A549 (cell line): ENCODE data around the gene OBSL1. TPM values are rescaled to one million over a fixed set of nuclear protein-coding genes. Genes with fewer than 3 reads are reported as not detected.

Experiments
- ATAC-seq, 2 experiments: fragments of 200-7000 bp in 1 of 2; fragments of >200 bp in 1 of 2; cut with Nextera tagmentation in 1 of 2; cut with Tn5 transposase in 1 of 2; 3 replicates each; pipeline versions ENCODE4 v1.8.0 to v1.9.1; 2018 to 2020; ENCODE audit warnings: mild to moderate bottlenecking in 1 of 2, moderate library complexity in 1 of 2
- CTCF ChIA-PET: fragments of 300-600 bp; sonication (Branson Sonifier 250); formaldehyde crosslinking; extraction: SDS; loops from one replicate; lab custom pipeline; 2021; ENCODE audit warnings: antibody characterized with exemption, inconsistent platforms; lab: Yijun Ruan, JAX
- POLR2A ChIA-PET: fragments of 350-600 bp; formaldehyde crosslinking; extraction: SDS; loops from one replicate; lab custom pipeline; 2021; ENCODE audit warnings: antibody characterized with exemption, inconsistent platforms; lab: Yijun Ruan, JAX
- DNase-seq, 2 experiments: peaks; one replicate each; pipeline versions ENCODE4 v3.0.0 to v3.0.0-alpha.2; 2011 to 2016; ENCODE audit warnings: low read depth in 1 of 2, low spot score in 1 of 2
- FAIRE-seq: peaks from 2 replicates; lab custom pipeline; 2011; peaks lifted over from hg19 to GRCh38; lab: Jason Lieb, UNC
- H3K27ac ChIP-seq, 2 experiments: fragments of >200 bp; sonication (Bioruptor Twin); formaldehyde crosslinking; 3 replicates each; pipeline ENCODE4 v1.5.1; 2016 to 2017
- H3K4me1 ChIP-seq: fragments of >200 bp; sonication (Bioruptor Twin); formaldehyde crosslinking; 3 replicates; pipeline ENCODE4 v1.6.1; 2016
- H3K4me2 ChIP-seq: fragments of >200 bp; sonication (Bioruptor Twin); formaldehyde crosslinking; 3 replicates; pipeline ENCODE4 v1.6.1; 2016
- H3K4me3 ChIP-seq: fragments of >200 bp; sonication (Bioruptor Twin); formaldehyde crosslinking; 3 replicates; pipeline ENCODE4 v1.5.1; 2016
- H3K9me3 ChIP-seq: fragments of >200 bp; sonication (Bioruptor Twin); formaldehyde crosslinking; 3 replicates; pipeline ENCODE4 v1.6.1; 2016
- ATOH8 ChIP-seq: fragments of 250-450 bp; sonication (Bioruptor Pico); IDR thresholded peaks from 2 replicates; pipeline ENCODE4 v1.5.0; 2020; ENCODE audit warnings: low read depth, mild to moderate bottlenecking, moderate library complexity
- BHLHE40 ChIP-seq: IDR thresholded peaks from 2 replicates; pipeline ENCODE4 v1.6.1; 2012; ENCODE audit warnings: low read depth, low read length, inconsistent platforms
- CBX8 ChIP-seq: fragments of 200-600 bp; sonication (generic); IDR thresholded peaks from 2 replicates; pipeline ENCODE4 v1.6.1; 2016
- CHD4 ChIP-seq: fragments of 200-600 bp; sonication (generic); IDR thresholded peaks from 2 replicates; pipeline ENCODE4 v1.6.1; 2016; ENCODE audit warnings: antibody characterized with exemption, mild to moderate bottlenecking, borderline replicate concordance
- E2F6 ChIP-seq: IDR thresholded peaks from 2 replicates; pipeline ENCODE4 v1.6.1; 2012; ENCODE audit warnings: low read depth, borderline replicate concordance
- EHMT2 ChIP-seq: fragments of 200-600 bp; sonication (generic); IDR thresholded peaks from 2 replicates; pipeline ENCODE4 v1.6.1; 2016; ENCODE audit warnings: antibody characterized with exemption, low read depth, mild to moderate bottlenecking, moderate library complexity
- ESRRA ChIP-seq: fragments of 150-350 bp; IDR thresholded peaks from 2 replicates; pipeline ENCODE4 v1.6.1; 2014; ENCODE audit warnings: mild to moderate bottlenecking, low read length, borderline replicate concordance
- HDAC2 ChIP-seq: fragments of 200-600 bp; sonication (generic); IDR thresholded peaks from 2 replicates; pipeline ENCODE4 v1.6.1; 2016
- HES2 ChIP-seq: fragments of >200 bp; sonication (Bioruptor Twin); formaldehyde crosslinking; IDR thresholded peaks from 2 replicates; pipeline ENCODE4 v1.6.1; 2016
- HMGXB4 ChIP-seq: fragments of 250-450 bp; sonication (Bioruptor Pico); IDR thresholded peaks from 2 replicates; pipeline ENCODE4 v1.5.0; 2021; ENCODE audit warnings: mild to moderate bottlenecking, moderate library complexity, borderline replicate concordance
- HOXB5 ChIP-seq: fragments of 250-450 bp; sonication (Bioruptor Pico); IDR thresholded peaks from 2 replicates; pipeline ENCODE4 v1.5.0; 2020; ENCODE audit warnings: mild to moderate bottlenecking, moderate library complexity
- MYC ChIP-seq: IDR thresholded peaks from 2 replicates; pipeline ENCODE4 v1.6.1; 2012; ENCODE audit warnings: mild to moderate bottlenecking, inconsistent platforms, low read length, improper control_type of control experiment, borderline replicate concordance
- NPAS2 ChIP-seq: fragments of 250-450 bp; sonication (Bioruptor Pico); IDR thresholded peaks from 2 replicates; pipeline ENCODE4 v1.8.0; 2022; ENCODE audit warnings: mild to moderate bottlenecking, moderate library complexity, borderline replicate concordance
- NR3C1 ChIP-seq: fragments of >200 bp; sonication (Bioruptor Twin); formaldehyde crosslinking; IDR thresholded peaks from 3 replicates; pipeline ENCODE4 v1.6.1; 2017
- PHF8 ChIP-seq: fragments of 200-600 bp; sonication (generic); IDR thresholded peaks from 2 replicates; pipeline ENCODE4 v1.6.1; 2016; ENCODE audit warnings: low read depth, mild to moderate bottlenecking, antibody characterized with exemption, moderate library complexity, borderline replicate concordance
- RARB ChIP-seq: fragments of 250-450 bp; sonication (Bioruptor Pico); IDR thresholded peaks from 2 replicates; pipeline ENCODE4 v1.8.0; 2021; ENCODE audit warnings: mild to moderate bottlenecking, moderate library complexity
- SMC3 ChIP-seq: fragments of >200 bp; sonication (Bioruptor Twin); formaldehyde crosslinking; IDR thresholded peaks from 3 replicates; pipeline ENCODE4 v1.6.1; 2018; ENCODE audit warnings: inconsistent platforms
- ZC3H11A ChIP-seq: fragments of 450-650 bp; IDR thresholded peaks from 2 replicates; pipeline ENCODE4 v1.6.1; 2014; ENCODE audit warnings: antibody characterized with exemption, mild to moderate bottlenecking
- ZNF302 ChIP-seq: fragments of 250-450 bp; sonication (Bioruptor Pico); IDR thresholded peaks from 2 replicates; pipeline ENCODE4 v1.9.0; 2021; ENCODE audit warnings: inconsistent platforms, mild to moderate bottlenecking, moderate library complexity
- WGBS: methylation state at CpG from one replicate; pipeline ENCODE4 v1.1.6; 2017; ENCODE audit errors: missing lambda C conversion rate; 5-methylcytosine and 5-hydroxymethylcytosine counted together
- polyA plus RNA-seq, 4 experiments: library from polyadenylated mRNA; depleted of rRNA in 3 of 4; stranded (reverse); fragments of >200 nt; fragmentation: RNase III in 1 of 4; extraction: RNeasy Plus Mini Kit Qiagen cat#74134 plus additional on column Dnase treatment in 1 of 4; gene quantifications; 2 replicates in 3 of 4; 3 replicates in 1 of 4; pipeline ENCODE4 v1.2.3, GENCODE V29; 2011 to 2017

The OBSL1 gene
- polyA plus RNA-seq, 2 of the 4 experiments (the other 2 are of a cell fraction) = 14.4 to 31.8 TPM

GRCh38 chr2:219557791-219558785 is 13.3 kb downstream of the OBSL1 start:
- no peak overlapping the region for H3K4me2 ChIP-seq
- no peaks in the 10 kb centered on the region for H3K9me3 ChIP-seq
- ChIA-PET POLR2A (no interaction called here), CTCF (interaction anchor here (1.4 to 5.6 kb wide), 4 partner anchors 8 to 131 kb away, joined by 4 to 51 read pairs (median 15); no protein-coding TSS in a partner anchor)
- peaks cover under 1% of the 10 kb centered on the region; the same call in 1 of the 3 replicates for H3K4me1 ChIP-seq
- DNase-seq (no peak), FAIRE-seq (no peak), ATAC-seq (no peak; a peak in 1 of 6 replicates)
- no peak overlapping the region for H3K27ac ChIP-seq
- H3K4me3 ChIP-seq = no peak overlapping the region
- no peak for TF ChIP-seq RARB (CRISPR knock-in tag)
- TF ChIP-seq ATOH8 (CRISPR knock-in tag) = no peak
- TF ChIP-seq ZC3H11A = no peak
- no peak for TF ChIP-seq NPAS2 (CRISPR knock-in tag)
- TF ChIP-seq PHF8 = no peak
- no peak for TF ChIP-seq E2F6
- no peak for TF ChIP-seq ZNF302
- no peak for TF ChIP-seq EHMT2
- TF ChIP-seq HES2 = no peak
- TF ChIP-seq HMGXB4 (CRISPR knock-in tag) = no peak
- TF ChIP-seq SMC3 = no peak
- TF ChIP-seq HDAC2 = no peak
- TF ChIP-seq BHLHE40 = no peak
- TF ChIP-seq ESRRA = no peak
- no peak for TF ChIP-seq NR3C1
- no peak for TF ChIP-seq MYC
- TF ChIP-seq CBX8 = no peak
- 87% methylated on average over 10 of the region's 25 CpGs for WGBS

GRCh38 chr2:219557320-219557719 is 14.0 kb downstream of the OBSL1 start:
- Histone ChIP-seq H3K4me1 (peaks cover 5% of the 10 kb centered on the region; the same call in 1 of the 3 replicates), H3K4me3 (no peak overlapping the region), H3K4me2 (no peak overlapping the region), H3K27ac (no peak overlapping the region), H3K9me3 (no peaks in the 10 kb centered on the region)
- 72% methylated on average over 14 of the region's 21 CpGs for WGBS
- TF ChIP-seq HOXB5 (CRISPR knock-in tag) (no peak), CHD4 (no peak)
- CTCF ChIA-PET = interaction anchor here (1.4 to 5.5 kb wide), 3 partner anchors 16 to 132 kb away, joined by 4 to 23 read pairs (median 7); no protein-coding TSS in a partner anchor
- DNase-seq (no peak), FAIRE-seq (no peak), ATAC-seq (no peak)
- POLR2A ChIA-PET = no interaction called here
